ACC112 (cell line): Measurements from ENCODE around the gene SSR1.
A peak's percentile ranks its signal among the peaks of the same experiment; 100 is the strongest.

Experiments used
- H2AFZ ChIP-seq: fragments of 200-600 bp; sonication (generic); one replicate; pipeline ENCODE4 v1.6.0; 2017; ENCODE audit warnings: antibody characterized with exemption, low read length; ENCODE audit not compliant: unreplicated experiment
- H3K27ac ChIP-seq: fragments of 200-600 bp; sonication (generic); 2 replicates; pipeline ENCODE4 v1.5.1; 2014; ENCODE audit warnings: low read depth, mild to moderate bottlenecking, antibody characterized with exemption, low read length, moderate library complexity
- H3K27me3 ChIP-seq: fragments of 200-600 bp; sonication (generic); 2 replicates; pipeline ENCODE4 v1.6.1; 2014; ENCODE audit warnings: mild to moderate bottlenecking, antibody characterized with exemption, low read length, moderate library complexity, mixed read lengths; ENCODE audit not compliant: insufficient read depth
- H3K36me3 ChIP-seq: fragments of 200-600 bp; sonication (generic); 2 replicates; pipeline ENCODE4 v1.6.1; 2016; ENCODE audit warnings: mild to moderate bottlenecking, antibody characterized with exemption, low read length, moderate library complexity, mixed read lengths; ENCODE audit not compliant: insufficient read depth
- H3K4me1 ChIP-seq: fragments of 200-600 bp; sonication (generic); one replicate; pipeline ENCODE4 v1.6.1; 2016; ENCODE audit warnings: low read length, mixed read lengths; ENCODE audit not compliant: insufficient read depth, unreplicated experiment, control insufficient read depth
- H3K4me3 ChIP-seq: fragments of 200-600 bp; sonication (generic); 2 replicates; pipeline ENCODE4 v1.5.1; 2014; ENCODE audit warnings: mild to moderate bottlenecking, low read depth, low read length
- H3K79me2 ChIP-seq: fragments of 200-600 bp; sonication (generic); one replicate; pipeline ENCODE4 v1.6.0; 2016; ENCODE audit warnings: low read length; ENCODE audit not compliant: control insufficient read depth, unreplicated experiment, insufficient read depth

SSR1 gene

GRCh38 chr6:7228662-7229375 lies 84.2 kb downstream of the SSR1 start:
- Histone ChIP-seq H2AFZ (no peak overlapping the region), H3K79me2 (no peaks in the 10 kb centered on the region), H3K4me3 (no peak overlapping the region), H3K4me1 (no peaks in the 10 kb centered on the region), H3K27me3 (no peaks in the 10 kb centered on the region), H3K27ac (no peak overlapping the region), H3K36me3 (peaks cover 17% of the 10 kb centered on the region)

GRCh38 chr6:7224731-7225130 lies 88.3 kb downstream of the SSR1 start:
- Histone ChIP-seq H3K4me3 (no peak overlapping the region), H3K27me3 (no peaks in the 10 kb centered on the region), H3K27ac (no peak overlapping the region), H3K36me3 (peaks cover 16% of the 10 kb centered on the region), H2AFZ (no peak overlapping the region), H3K79me2 (peaks cover 5% of the 10 kb centered on the region), H3K4me1 (peaks cover 7% of the 10 kb centered on the region)

- H3K4me1 ChIP-seq: peaks cover 24% of the 10 kb centered on the region
- H3K4me3 ChIP-seq: no peak overlapping the region
- H2AFZ ChIP-seq: no peak overlapping the region
- H3K27ac ChIP-seq: no peak overlapping the region
- H3K36me3 ChIP-seq: peaks cover 15% of the 10 kb centered on the region
- no peaks in the 10 kb centered on the region for H3K27me3 ChIP-seq
- H3K79me2 ChIP-seq: peaks cover 6% of the 10 kb centered on the region
Observed at GRCh38 chr6:7222197-7222596, 90.8 kb downstream of the SSR1 start.

GRCh38 chr6:7219310-7219709 lies 93.7 kb downstream of the SSR1 start:
- no peak overlapping the region for H2AFZ ChIP-seq
- H3K4me1 ChIP-seq: peaks cover 35% of the 10 kb centered on the region
- peak overlapping the region; percentile 40; the same call in 1 of the 2 replicates for H3K27ac ChIP-seq
- peaks cover 9% of the 10 kb centered on the region; the same call in 1 of the 2 replicates for H3K36me3 ChIP-seq
- H3K4me3 ChIP-seq: no peak overlapping the region
- H3K79me2 ChIP-seq: peaks cover 6% of the 10 kb centered on the region
- H3K27me3 ChIP-seq: no peaks in the 10 kb centered on the region

- Histone ChIP-seq H2AFZ (no peak overlapping the region), H3K27me3 (no peaks in the 10 kb centered on the region), H3K4me1 (peaks cover 35% of the 10 kb centered on the region), H3K36me3 (peaks cover 9% of the 10 kb centered on the region; the same call in 1 of the 2 replicates), H3K4me3 (no peak overlapping the region), H3K79me2 (peaks cover 6% of the 10 kb centered on the region), H3K27ac (no peak overlapping the region)
Observed at GRCh38 chr6:7218406-7218988, 94.5 kb downstream of the SSR1 start.
